Endothelial cell of umbilical vein (primary cell): Measurements from ENCODE around the gene GDPGP1.

Experiments
- EZH2 ChIP-seq: IDR thresholded peaks from 2 replicates; pipeline ENCODE4 v1.6.1; 2012; ENCODE audit warnings: borderline replicate concordance, low read depth, mild to moderate bottlenecking, moderate library complexity, low read length, inconsistent platforms; ENCODE audit not compliant: severe bottlenecking
- FOS ChIP-seq: IDR thresholded peaks from 2 replicates; pipeline ENCODE4 v1.6.1; 2011; ENCODE audit warnings: mild to moderate bottlenecking, low read length, moderate library complexity, borderline replicate concordance; ENCODE audit not compliant: insufficient read depth
- GATA2 ChIP-seq: IDR thresholded peaks from 2 replicates; pipeline ENCODE4 v1.7.0; 2011; ENCODE audit warnings: low read depth, mild to moderate bottlenecking, moderate library complexity, mixed read lengths, low read length; ENCODE audit not compliant: insufficient read length, insufficient read depth
- JUN ChIP-seq: IDR thresholded peaks from 2 replicates; pipeline ENCODE4 v1.6.1; 2011; ENCODE audit warnings: borderline replicate concordance, low read depth; ENCODE audit not compliant: insufficient read length, insufficient read depth
- MYC ChIP-seq: IDR thresholded peaks from one replicate; pipeline ENCODE4 v1.6.1; 2011; ENCODE audit warnings: mild to moderate bottlenecking, low read depth, low read length
- POLR2A ChIP-seq: IDR thresholded peaks from 2 replicates; pipeline ENCODE4 v1.6.1; 2012; ENCODE audit warnings: low read depth, mild to moderate bottlenecking, control low read depth, low read length
- POLR2AphosphoS5 ChIP-seq: IDR thresholded peaks from 2 replicates; pipeline ENCODE4 v1.6.1; 2012; ENCODE audit warnings: low read depth, mild to moderate bottlenecking, control low read depth, low read length, moderate library complexity; ENCODE audit not compliant: insufficient read depth
- TF ChIP-seq, protein P1 (sequence below), 2 donors: IDR thresholded peaks; 1 replicate in 1 of 2; 2 replicates in 1 of 2; pipeline ENCODE4 v1.5.1; 2011; ENCODE audit warnings: low read length in 2 of 2, mild to moderate bottlenecking in 2 of 2, moderate library complexity in 2 of 2, control low read depth in 1 of 2, inconsistent platforms in 1 of 2, low read depth in 1 of 2; ENCODE audit not compliant: insufficient read depth in 1 of 2; ENCODE audit errors: extremely low read depth in 1 of 2
- TF ChIP-seq, protein P2 (sequence below): IDR thresholded peaks from 2 replicates; pipeline ENCODE4 v1.6.1; 2011; ENCODE audit not compliant: insufficient read depth, insufficient read length

DNA sequence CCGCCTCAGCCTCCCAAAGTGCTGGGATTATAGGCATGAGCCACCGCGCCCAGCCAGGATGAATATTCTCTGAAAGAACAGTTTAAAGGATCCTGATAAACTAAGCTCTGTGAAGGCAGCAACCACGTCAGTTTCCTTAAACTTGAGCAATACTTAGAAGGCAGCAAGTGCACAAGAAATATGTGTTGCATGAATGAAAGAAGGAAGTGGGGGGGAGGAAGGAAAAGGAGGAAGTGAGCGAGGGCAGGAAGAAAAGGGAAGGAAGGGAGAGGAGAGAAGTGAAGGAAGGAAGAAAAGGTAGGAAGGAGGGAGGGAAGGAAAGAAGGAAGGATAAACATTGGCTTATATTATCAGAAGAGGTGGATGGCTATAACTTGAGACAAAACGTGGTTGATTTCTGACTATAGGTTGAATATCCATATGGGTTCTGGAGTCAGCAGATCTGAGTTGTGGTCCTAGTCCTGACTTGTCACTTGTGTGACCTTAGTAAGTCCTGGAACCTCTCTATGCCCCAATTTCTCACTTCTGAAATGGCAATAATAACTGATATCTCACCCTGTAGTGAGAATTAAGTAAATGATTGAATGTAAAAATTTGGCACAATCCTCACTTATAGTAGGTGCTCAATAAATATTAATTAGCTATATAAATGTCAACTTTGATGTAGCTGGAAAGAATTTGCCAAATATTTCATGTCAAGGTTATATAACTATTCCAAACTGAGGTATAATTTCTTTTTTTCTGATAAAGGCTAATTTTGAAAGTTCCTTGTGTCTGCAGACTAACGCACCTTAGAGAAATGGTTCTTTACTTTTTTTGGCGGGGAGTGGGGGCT, 44.9 kb upstream of the GDPGP1 start:
- TF ChIP-seq FOS (no peak), POLR2A (no peak), POLR2AphosphoS5 (no peak), JUN (no peak), EZH2 (no peak), GATA2 (no peak), MYC (no peak)
- TF ChIP-seq, protein P1, sequence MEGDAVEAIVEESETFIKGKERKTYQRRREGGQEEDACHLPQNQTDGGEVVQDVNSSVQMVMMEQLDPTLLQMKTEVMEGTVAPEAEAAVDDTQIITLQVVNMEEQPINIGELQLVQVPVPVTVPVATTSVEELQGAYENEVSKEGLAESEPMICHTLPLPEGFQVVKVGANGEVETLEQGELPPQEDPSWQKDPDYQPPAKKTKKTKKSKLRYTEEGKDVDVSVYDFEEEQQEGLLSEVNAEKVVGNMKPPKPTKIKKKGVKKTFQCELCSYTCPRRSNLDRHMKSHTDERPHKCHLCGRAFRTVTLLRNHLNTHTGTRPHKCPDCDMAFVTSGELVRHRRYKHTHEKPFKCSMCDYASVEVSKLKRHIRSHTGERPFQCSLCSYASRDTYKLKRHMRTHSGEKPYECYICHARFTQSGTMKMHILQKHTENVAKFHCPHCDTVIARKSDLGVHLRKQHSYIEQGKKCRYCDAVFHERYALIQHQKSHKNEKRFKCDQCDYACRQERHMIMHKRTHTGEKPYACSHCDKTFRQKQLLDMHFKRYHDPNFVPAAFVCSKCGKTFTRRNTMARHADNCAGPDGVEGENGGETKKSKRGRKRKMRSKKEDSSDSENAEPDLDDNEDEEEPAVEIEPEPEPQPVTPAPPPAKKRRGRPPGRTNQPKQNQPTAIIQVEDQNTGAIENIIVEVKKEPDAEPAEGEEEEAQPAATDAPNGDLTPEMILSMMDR (IDR thresholded peaks at IDR 0.05; ENCODE audit: extremely low read depth in 1 of 2, insufficient read depth in 1 of 2, low read depth in 1 of 2, low read length in 2 of 2), result no peak
- TF ChIP-seq, protein P2, sequence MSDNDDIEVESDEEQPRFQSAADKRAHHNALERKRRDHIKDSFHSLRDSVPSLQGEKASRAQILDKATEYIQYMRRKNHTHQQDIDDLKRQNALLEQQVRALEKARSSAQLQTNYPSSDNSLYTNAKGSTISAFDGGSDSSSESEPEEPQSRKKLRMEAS, result no peak
